AG09319 (cell line): Measurements from ENCODE around the gene CRLF3.

Experiments used
- DNase-seq: peaks from one replicate; pipeline ENCODE4 v3.0.0-alpha.2; 2010; ENCODE audit warnings: low read depth; ENCODE audit errors: extremely low read depth
- TF ChIP-seq, protein P1 (sequence below): IDR thresholded peaks from 2 replicates; pipeline ENCODE4 v1.5.1; 2011; ENCODE audit warnings: low read depth, mild to moderate bottlenecking, inconsistent platforms, low read length, moderate library complexity

Gene CRLF3

DNA sequence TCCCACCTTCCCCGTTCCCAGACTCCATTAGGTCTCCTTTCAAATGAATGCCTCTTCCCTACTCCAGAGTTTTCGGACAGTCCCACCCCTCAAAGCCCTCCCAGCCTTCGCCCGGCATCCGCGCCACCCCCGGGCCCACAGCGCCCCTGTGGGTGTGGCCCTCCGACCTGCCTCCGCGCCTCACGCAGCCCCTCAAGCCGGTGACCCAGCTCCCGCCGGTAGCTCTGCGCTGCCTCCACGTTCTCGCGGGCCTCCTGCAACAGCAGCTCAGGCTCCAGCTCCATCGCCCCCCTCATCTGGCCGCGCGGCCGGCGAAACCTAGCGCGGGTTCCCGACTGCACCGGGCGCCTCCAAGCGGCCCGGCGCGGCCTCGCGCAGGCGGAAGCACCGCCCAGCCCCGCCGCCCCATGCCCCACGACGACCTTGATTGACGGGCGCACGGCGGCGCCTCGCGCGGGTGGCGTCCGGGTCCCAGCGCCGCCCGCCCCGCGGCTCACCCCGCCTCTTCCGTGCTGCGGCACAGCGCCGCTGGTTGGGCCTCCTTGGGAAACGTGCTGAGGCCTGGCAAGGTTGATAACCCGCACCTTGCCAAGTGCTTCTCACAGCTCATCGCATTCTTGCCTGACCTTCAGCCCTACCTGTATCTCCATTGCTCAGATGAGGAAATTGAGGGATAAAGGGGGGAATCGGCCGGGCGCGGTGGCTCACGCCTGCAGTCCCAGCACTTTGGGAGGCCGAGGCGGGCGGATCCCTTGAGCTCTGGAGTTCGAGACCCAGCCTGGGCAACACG is at the start of gene CRLF3:
TSS of gene CRLF3 (minus strand) at position 337 of the 790 bp plus-strand sequence. CDS start at position 296, 41 bp downstream.
- TF ChIP-seq, protein P1, sequence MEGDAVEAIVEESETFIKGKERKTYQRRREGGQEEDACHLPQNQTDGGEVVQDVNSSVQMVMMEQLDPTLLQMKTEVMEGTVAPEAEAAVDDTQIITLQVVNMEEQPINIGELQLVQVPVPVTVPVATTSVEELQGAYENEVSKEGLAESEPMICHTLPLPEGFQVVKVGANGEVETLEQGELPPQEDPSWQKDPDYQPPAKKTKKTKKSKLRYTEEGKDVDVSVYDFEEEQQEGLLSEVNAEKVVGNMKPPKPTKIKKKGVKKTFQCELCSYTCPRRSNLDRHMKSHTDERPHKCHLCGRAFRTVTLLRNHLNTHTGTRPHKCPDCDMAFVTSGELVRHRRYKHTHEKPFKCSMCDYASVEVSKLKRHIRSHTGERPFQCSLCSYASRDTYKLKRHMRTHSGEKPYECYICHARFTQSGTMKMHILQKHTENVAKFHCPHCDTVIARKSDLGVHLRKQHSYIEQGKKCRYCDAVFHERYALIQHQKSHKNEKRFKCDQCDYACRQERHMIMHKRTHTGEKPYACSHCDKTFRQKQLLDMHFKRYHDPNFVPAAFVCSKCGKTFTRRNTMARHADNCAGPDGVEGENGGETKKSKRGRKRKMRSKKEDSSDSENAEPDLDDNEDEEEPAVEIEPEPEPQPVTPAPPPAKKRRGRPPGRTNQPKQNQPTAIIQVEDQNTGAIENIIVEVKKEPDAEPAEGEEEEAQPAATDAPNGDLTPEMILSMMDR = peak; percentile 31
- DNase-seq = peak; percentile 66

- TF ChIP-seq, protein P1 = no peak
- DNase-seq = no peak
These were observed 44.5 kb upstream of the CRLF3 start for GRCh38 chr17:30869005-30869404.

GRCh38 chr17:30864636-30865035 is 40.1 kb upstream of the CRLF3 start:
- TF ChIP-seq, protein P1 = no peak
- no peak for DNase-seq

DNA sequence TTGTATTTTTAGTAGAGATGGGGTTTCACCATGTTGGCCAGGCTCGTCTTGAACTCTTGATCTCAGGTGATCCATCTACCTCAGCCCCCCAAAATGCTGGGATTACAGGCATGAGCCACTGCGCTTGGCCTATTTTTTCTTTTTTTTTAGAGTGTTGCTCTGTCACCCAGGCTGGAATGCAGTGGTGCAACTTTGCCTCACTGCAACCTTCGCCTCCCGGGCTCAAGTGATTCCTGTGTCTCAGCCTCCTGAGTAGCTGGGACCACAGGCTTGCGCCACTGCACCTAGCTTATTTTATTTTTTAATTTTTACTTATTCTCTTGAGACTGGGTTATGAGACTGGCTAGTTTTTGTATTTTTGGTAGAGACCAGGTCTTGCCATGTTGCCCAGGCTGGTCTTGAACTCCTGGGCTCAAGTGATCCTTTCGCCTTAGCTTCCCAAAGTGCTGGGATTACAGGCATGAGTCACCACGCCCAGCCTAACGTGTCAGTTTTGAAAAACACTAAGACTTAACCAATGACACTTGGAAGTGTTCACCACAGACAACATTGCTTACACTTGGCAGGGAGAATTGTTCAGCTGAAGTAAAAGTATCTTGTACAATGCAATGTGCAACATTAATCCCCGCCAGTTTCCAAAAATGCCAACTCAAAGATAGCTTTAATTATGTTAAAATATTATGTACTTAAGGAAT is 34.2 kb upstream of the CRLF3 start:
- DNase-seq = no peak
- TF ChIP-seq, protein P1 = no peak

DNA sequence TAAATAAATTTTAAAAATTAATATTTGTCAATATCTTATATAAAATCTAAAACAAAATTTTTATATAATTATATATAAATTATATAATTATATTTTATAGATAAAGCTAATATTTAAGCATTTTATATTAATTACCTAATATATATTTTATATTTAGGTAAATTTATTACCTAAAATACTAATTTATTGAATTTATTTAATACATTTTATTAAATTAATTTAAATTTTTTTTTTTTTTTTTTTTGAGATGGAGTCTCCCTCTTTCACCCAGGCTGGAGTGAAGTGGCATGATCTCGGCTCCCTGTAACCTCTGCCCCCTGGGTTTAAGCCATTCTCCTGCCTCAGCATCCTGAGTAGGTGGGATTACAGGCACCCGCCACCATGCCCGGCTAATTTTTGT is 29.7 kb upstream of the CRLF3 start:
- DNase-seq = no peak
- TF ChIP-seq, protein P1 = no peak

GRCh38 chr17:30848021-30848420 is 23.5 kb upstream of the CRLF3 start:
- DNase-seq = no peak
- TF ChIP-seq, protein P1 = no peak

DNA sequence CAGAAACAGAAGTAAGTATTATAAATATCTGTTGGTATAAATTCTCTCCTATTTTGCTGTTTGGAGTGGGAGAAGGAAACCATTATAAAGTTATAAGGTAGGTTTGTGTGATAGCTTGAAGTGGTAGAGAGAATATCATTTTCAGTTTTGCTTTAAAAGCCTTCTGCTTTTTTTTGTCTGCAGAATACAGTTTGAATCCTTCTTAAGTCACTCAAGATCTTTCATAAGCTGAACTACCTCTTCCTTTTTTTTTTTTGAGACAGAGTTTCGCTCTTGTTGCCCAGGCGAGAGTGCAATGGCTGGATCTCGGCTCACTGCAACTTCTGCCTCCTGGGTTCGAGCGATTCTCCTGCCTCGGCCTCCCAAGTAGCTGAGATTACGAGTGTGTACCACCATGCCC is 16.3 kb upstream of the CRLF3 start:
- DNase-seq = no peak
- TF ChIP-seq, protein P1 = no peak
